GM19463 (cell line): Measurements from ENCODE around the gene USPL1.
"Not testable (repeated sequence)": the region's sequence is repeated elsewhere in the genome, so short reads cannot be mapped to it uniquely, and the experiment has no call there.

Experiments
- ATAC-seq: cut with Tn5 transposase; IDR thresholded peaks from one replicate; pipeline ENCODE4 v1.9.1; 2021; ENCODE audit warnings: mild to moderate bottlenecking, moderate library complexity; ENCODE audit not compliant: unreplicated experiment

USPL1 gene

DNA sequence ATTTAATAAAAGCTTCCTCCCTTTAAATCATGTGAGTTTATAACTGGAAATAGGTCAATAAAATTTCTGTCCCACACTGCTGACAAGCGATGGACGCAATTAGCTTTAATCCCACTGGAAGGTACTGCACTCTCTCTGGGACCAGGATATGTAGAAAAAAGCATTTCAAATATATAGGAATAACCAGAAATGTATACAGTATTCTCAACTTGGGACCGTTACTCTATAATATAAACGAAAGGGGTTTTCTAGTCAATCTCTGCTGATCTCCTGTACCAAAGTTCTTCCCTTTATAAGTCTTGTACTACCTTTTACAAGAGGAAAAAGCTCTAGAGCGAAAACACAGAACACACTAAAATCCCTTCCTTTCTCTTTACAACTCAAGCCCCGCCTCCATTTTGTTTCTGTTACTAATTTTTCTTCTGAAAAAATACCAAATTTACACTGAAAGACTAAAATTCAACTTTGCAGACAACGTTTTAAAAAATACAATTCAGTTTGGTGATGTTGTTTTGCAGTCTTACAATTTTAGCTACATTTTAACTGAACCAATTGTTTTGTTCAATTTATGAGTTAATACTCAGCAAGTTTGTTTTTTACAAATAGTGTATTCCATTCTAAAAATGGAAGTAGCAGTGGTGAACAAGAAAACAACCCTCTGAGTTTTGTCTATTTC lies 1.7 kb upstream of the USPL1 start:
- no peak for ATAC-seq

DNA sequence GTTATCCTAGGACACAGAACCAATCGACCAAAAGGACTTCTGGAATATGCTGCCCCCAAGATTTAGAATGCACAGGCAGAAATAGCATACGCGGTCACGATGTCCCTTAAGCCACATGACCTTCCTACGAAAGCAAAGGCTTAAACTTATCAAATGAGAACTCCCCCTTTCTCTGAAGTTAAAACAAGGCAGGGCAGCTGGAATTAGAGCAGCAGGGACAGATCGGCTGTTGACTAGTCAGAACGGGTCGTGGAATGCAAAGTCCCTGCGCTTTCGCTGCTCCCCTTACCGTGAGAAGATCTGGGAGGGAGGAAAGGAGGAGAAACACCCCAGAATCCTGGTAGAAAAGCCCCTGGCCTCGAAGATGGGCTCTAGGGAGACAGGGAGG lies 799 bp upstream of the USPL1 start:
- peak; percentile 13 for ATAC-seq

DNA sequence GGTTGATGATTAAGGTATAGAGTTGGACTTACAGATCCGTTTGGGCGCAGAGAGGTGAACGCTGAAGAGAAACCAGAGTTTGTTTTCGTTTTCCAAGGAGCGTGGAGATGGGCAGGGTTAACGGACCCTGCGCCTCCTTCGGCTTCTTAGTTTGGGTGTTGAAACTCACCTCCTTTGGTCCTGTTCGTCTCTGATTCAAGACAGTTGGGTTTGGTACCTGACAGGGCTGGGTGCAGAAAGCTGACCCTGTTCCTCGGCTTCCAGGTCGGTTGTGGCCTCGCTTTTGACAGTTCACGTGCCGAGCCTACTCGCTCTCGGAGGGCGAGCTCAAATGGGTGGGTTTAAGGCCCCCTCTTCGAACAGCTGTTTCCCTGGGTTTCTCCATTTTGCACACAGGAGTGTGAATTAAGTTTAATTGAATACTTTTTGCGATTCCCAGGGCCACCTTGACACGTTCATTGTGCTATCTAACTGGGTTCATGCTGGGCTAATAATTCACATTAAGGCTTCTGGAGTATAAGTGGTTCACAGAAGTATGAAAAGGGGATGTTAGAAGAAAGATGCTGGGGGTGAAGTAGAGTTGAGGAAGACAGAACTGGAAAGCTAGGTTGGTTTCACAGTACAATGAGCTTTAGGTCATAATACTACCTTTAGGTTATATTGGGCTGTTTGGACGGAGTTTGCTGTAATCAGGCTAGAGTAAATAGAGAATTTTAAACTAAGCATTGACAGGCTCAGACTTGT lies 638 bp downstream of the USPL1 start:
- ATAC-seq = no peak

DNA sequence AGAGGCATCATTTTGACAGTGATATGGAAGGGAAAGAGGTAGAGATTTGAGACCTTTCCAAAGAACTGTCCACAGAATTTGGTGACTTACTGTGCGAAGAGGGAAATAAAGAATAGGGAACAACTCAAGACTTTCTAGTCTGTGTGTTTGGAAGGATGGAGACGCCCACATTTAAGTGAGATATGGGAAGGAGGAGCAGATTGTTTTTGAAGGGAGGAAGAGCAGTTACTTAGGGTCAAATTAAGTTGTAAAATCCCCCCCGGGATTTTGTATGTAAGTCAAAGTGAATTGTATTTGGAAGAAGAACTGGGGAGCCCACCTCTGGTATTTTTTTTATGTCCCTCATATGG lies 1.2 kb downstream of the USPL1 start:
- no peak for ATAC-seq

DNA sequence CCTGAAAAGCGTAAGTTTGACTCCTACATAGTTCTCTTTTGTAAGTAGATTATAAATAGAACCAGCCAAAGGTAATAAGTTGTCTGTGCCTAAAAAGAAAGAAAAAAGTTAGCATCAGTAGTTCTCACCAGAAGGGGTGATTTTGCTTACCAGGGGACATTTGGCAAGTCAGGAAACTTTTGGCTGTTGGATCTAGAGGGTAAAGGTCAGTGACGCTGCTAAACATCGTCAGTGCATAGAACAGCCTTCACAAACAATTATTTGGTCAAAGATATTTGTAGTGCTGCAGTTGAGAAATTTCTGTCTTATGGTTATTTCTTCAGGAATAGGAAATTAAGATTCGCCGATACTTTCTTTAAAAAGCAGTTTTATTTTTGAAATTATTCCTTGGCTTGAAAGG lies 2.0 kb downstream of the USPL1 start:
- no peak for ATAC-seq

DNA sequence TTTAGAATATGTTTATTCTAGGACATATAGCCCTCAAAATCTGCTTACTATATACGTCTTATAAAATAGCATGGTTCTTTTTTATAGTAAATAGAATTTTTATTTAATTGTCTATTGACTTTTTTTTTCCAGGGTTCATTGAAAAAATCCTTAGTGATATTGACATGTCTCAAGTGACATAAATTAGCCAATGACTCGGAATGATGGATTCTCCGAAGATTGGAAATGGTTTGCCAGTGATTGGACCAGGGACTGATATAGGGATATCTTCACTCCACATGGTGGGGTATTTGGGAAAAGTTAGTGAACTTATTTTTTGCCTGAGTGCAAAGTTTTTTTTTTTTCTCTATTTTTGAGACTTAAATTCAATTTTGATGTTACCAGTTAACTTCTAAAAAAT lies 3.2 kb downstream of the USPL1 start:
- ATAC-seq = no peak

DNA sequence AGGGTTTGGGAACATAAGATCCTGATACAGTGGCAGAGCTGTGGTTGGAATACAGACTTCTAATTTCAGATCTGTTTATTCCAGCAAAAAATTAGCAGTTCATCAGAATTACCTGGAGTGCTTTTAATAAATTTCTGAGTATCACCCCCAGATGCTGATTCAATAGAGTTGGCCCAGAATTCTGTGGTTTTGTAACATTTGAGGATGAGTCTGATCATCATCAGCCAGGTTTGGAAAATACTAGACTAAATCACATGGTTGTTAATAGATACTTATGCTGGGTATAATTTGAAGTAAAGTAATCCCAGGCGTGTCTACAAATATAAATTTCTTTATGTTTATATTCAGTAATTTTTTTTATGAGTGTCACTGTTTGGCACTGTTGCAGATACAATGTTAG lies 4.8 kb downstream of the USPL1 start:
- ATAC-seq = no peak

DNA sequence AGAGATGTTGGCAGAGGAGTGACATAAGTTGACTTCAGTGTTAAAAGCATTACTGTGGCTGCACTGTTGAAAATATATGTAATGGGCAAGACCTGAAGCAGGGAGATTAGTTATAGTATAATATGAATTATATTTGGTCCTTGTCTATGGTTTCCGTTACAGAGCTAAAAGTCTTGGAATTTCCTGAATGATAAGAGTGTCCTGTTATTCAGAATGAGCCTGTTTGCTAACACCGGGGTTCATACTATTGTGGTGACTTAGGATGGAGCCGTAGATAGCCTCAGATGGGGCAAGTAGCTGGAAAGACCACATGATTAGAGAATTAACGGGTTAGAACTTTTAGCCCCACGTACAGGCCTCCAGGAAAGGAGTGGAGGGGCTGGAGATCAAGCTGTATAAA lies 5.7 kb downstream of the USPL1 start:
- no peak for ATAC-seq

DNA sequence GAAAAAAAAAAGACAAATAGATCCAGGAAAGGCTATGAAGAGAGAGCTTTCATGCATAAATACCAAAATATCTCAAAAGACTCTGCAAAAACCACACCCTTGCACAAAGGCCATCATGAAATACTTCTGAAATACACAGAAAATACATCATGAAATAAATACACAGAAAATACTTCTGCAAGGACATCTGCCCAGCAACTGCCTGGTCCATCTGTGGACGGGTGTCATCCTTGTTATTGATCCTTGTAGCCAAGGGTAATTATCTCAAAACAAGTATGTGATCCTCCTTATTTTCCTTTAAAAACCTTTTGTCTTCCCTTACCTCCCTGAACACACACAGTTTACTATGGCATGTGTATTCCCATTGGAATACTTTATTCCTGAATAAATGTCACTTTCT lies 6.9 kb downstream of the USPL1 start:
- no peak for ATAC-seq

DNA sequence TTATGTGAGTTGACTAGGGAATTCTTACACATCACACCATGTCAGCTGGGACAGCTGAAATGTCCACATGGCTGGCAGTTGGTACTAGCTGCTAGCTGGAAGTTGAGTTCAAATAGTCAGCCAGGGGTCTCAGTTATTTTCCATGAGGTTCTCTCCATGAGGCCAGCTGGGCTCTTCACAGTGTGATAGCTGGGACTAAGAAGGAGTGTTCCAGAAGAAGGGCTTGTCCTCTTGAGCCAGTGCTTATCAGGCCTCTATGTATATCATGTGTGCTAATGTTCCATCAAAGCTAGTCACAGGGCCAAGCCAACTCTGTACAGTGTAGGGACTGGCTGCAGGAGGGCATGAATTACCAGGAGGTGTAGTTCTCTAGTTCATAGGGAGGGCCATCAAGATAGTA lies 11.8 kb downstream of the USPL1 start:
- ATAC-seq = no peak

DNA sequence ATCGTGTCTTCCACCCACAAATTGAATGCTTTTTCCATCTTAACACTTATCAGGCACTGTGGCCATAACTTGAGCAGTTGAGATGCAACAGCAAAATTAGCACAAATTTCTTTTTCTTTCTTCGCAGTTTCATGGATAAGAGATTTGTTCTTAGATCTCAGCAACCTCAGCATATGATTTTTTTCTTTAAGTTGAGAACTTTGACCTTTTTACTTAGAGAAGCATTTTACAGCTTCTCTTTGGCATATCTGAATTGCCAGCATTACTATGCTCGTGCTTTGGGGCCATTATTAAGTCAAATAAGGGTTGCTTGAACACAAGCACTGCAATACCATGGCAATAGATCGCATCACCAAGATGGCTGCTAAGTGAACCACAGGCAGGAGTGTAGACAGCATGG lies 16.1 kb downstream of the USPL1 start:
- ATAC-seq = no peak

DNA sequence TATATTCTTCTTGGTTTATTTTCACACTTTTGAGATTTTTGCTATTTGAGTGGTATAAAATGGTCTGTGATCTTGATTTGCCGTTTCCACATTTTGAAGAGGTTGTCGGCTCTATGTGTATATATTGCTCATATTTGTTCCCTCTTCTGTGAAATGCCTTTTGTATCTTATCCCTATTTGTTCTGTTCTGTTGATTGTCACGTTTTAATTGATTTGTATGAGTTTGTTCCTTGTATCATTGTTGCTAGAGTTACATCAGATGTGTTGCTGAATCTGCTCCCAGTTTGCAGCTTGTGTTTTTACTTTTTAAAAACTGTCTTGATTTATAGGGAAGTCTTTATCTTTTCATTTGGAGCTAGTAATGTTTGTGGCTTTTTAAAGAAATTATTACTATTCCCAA lies 17.1 kb downstream of the USPL1 start:
- no peak for ATAC-seq

DNA sequence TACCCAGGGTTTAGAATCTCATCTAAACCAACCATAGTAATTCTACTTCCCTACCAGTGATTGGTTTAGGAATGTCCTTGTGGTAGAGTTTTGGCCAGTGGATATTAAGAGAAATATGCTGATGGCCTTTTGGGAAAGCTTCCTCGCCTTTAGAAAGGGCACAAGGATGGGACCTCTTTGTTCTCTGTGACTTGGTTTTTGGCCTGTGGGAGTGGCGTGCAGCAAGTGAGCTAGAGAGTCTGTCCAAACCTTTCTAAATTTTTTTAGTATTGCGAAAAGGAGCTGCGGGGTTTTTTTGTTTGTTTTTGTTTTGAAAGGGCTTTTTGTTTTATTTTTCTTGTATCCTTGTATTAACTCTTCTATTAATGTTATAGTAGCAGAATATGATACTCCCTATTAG lies 20.6 kb downstream of the USPL1 start:
- no peak for ATAC-seq

DNA sequence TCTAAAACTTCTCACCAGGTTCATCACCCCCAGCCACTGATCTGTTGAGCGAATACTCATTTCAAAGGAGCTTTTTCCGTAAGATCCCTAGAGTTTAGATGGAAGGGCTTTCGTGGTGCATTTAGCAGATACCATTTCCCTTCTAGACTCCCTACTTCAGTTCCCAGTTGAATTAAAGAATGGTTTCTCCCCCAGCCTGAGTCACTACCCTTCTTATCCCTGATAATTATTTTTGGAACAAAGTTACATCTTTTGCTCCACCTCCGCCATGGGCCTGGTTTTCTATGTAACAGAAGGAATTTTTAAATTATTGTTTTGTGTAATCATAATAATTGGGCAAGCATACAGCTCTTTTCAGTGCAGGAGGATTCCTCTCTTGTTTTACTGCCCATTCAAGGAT lies 22.0 kb downstream of the USPL1 start:
- no peak for ATAC-seq

DNA sequence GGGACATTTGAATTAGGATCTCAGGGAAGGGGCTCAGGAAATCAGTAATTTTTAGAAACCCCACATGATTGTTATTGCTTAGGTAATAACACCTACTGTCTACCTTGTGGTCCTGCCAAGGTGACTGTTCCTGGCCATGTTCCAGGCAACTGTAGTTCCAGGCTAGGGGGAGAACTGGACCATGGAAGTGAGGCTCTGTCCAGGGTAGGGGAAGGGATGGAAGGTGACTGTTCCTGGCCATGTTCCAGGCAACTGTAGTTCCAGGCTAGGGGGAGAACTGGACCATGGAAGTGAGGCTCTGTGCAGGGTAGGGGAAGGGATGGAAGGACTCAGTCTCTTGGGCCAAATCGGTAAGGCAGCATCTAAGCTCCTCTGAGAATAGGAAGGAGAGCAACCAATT lies 23.5 kb downstream of the USPL1 start:
- not testable (repeated sequence) for ATAC-seq

DNA sequence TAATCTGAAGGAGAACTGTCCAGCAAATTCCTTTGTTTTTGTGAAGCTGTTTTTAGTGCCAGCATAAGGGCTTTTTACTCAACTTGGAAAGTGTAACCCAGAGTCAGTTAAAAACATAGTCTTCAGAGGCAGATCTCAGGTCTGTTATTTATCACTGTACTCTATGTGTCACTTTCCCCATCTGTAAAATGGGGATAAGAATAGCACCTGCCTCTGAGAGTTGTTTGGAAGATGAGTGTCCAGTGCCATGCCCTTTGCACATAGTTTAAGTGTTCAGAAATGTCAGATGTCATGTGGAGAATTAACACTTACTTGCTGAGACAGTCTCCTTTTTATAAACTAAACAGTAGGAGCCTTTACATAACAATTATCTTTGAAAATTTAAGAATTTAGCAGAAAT lies 27.9 kb downstream of the USPL1 start:
- ATAC-seq = no peak

DNA sequence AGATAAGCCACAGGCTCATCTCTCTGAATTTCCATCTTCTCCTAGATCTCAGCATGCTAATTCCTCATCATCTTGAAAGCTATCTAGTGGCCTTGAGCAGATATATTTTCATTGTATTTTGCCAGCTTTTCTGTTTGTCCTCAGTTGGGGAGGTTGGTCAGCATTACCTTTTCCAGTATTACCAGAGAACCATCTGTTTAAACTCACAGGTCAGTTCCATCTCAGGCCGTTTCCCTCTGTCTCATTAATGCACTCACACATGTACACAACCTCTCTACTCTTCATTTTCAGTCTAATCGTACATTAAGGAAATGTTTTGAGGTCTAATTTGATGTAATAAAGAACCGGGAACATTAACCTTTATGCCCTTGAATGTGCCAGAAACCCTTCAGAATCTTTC lies 29.7 kb downstream of the USPL1 start:
- no peak for ATAC-seq

DNA sequence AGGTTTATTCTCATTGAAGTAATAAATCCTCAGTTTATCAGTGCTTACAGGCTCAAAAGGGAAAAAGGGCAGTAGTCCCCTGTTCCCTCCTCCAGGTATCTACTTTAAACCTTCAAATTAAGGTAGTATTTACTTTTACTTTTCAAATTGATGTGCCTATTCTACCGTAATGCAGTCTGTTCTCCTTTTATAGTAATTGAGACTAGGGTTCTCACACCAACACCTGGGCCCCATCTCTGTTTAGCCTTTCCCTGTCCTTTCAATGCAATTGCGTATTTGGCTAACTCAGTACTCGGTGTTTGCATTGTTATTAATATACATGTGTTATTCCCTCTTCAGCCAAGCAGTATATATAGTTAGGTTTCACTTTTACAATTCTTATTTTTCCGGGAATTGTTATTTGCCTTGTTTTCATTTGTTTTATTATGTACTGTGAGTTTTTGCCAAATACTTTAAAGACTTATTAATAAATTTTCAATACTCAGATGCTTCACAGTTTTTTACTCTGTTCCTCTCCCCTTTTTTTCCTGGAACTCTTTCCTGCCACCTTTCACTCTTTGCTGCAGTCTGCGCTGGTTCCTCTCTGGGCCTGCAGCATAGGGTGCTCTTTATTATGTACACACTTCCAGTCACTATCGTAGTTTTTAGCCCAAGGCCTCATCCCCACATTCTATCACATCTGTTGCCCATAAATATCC lies 30.3 kb downstream of the USPL1 start:
- no peak for ATAC-seq

DNA sequence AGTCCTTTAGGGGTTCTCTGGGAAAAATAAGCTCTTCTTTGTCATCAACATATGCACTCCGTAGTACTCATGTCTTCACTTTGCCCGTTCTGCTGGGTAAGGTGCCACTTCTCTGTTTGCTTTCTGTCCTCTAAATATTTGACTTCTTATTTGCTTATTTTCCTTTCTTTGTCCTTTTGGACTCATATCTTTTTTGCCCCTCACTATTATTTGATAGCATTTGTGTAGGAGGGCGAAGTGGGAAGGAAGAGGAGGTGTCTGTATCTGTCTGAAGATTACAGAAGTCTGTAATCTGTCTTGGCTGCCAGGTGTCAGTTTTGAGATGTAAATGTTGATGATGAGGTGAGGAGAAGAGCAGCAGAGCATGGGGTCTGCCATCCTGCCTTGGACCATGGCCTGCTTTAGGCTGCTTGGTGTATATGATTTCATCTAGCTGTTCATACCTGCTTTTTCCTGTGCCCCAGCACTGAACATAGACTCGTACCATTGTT lies 30.8 kb downstream of the USPL1 start:
- no peak for ATAC-seq

DNA sequence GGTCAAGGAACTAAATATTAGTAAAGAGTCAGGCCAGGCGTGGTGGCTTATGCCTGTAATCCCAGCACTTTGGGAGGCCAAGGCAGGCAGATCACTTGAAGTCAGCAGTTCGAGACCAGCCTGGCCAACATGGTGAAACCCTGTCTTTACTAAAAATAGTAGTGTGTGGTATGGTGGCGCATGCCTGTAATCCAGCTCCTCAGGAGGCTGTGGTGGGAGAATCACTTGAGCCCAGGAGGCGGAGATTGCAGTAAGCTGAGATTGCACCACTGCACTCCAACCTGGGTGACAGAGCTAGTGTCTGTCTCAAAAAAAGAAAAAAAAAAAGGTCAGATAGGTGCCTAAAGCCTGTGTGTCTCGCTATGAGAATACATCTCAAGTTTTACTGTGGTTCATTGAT lies 33.9 kb downstream of the USPL1 start:
- not testable (repeated sequence) for ATAC-seq

DNA sequence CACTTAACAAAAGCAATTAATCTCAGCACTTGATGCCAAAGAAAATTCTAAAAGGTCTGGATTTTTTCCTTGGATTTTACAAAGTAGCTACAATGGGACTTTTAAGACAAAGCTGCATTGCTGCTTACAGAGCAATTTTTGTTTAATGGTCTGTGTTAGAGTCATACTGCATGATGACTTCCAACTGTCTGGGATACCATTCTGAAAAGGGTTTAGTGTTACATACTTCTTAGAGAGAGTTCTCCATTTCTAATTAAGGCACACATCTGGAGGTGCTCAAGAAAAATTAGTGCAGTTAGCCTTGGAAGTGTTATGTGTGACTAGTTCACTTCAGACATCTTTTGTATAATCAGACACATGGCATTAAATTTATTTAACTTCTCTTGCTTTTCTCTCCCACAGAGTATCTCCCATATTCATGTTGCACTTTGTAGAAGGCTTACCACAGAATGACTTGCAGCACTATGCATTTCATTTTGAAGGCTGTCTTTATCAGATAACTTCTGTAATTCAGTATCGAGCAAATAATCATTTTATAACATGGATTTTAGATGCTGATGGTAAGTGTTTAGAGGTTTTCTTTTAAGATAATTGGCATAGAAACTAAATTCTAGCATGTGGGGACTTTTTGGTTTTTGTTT lies 35.1 kb downstream of the USPL1 start:
- ATAC-seq = no peak

DNA sequence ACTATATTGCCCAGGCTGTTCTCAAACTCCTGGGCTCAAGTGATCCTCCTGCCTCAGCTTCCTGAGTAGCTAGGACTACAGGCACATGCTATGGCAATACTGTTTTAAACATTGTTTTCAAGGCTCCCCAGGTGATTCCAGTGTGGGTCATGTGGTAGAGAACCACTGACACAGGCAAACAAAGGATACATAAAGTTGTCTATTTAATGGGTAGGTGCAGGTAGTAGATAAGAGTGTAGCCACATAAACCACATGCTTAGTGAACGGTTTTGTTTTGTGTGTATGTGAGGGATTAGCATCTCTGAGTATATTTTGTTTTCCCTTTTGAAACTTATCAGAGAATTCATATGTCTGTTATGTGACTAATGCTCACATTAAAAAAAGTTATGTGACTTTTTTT lies 36.7 kb downstream of the USPL1 start:
- no peak for ATAC-seq
